Placental epithelial cell (primary cell): ENCODE results near the gene FSHR. TPM values are rescaled to one million over a fixed set of nuclear protein-coding genes. Genes with fewer than 3 reads are reported as not detected.

Experiments
- small RNA-seq: library from RNA; depleted of rRNA; stranded (forward); fragments of <200 nt; gene quantifications from one replicate; pipeline ENCODE3, GENCODE V24; 2012
- total RNA-seq: library from RNA; depleted of rRNA; stranded (reverse); fragments of >200 nt; gene quantifications from 2 replicates; pipeline ENCODE4 v1.2.3, GENCODE V29; 2012

The FSHR gene, protein sequence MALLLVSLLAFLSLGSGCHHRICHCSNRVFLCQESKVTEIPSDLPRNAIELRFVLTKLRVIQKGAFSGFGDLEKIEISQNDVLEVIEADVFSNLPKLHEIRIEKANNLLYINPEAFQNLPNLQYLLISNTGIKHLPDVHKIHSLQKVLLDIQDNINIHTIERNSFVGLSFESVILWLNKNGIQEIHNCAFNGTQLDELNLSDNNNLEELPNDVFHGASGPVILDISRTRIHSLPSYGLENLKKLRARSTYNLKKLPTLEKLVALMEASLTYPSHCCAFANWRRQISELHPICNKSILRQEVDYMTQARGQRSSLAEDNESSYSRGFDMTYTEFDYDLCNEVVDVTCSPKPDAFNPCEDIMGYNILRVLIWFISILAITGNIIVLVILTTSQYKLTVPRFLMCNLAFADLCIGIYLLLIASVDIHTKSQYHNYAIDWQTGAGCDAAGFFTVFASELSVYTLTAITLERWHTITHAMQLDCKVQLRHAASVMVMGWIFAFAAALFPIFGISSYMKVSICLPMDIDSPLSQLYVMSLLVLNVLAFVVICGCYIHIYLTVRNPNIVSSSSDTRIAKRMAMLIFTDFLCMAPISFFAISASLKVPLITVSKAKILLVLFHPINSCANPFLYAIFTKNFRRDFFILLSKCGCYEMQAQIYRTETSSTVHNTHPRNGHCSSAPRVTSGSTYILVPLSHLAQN
- total RNA-seq, result 0.39 TPM in 1 of 2 replicates, not detected in the other

GRCh38 chr2:49154140-49154539, at the start of gene FSHR:
TSS of gene FSHR (minus strand) at chr2:49154515. CDS start at chr2:49154417, 98 bp downstream.

Small RNA genes lying within 50 kb of the gene (small RNA-seq; reads per million reads assigned to genes)
- gene MIR548BA, result not detected
